Neural progenitor cell (in vitro differentiated cells): Measurements from ENCODE around the gene EIF6. TPM values are rescaled to one million over a fixed set of nuclear protein-coding genes. Genes with fewer than 3 reads are reported as not detected.

Experiments used
- DNase-seq: peaks from one replicate; pipeline ENCODE4 v3.0.0-alpha.2; 2016; ENCODE audit warnings: low spot score
- H2AFZ ChIP-seq: fragments of 200-600 bp; sonication (generic); replicated peaks from 2 replicates; pipeline ENCODE4 v1.6.1; 2016; ENCODE audit warnings: antibody characterized with exemption
- H3F3A ChIP-seq: fragments of 200-600 bp; sonication (generic); 2 replicates; pipeline ENCODE4 v1.6.1; 2016; ENCODE audit warnings: antibody characterized with exemption, low read depth
- H3K27ac ChIP-seq: fragments of 200-600 bp; sonication (generic); 2 replicates; pipeline ENCODE4 v1.5.1; 2016; ENCODE audit warnings: mild to moderate bottlenecking
- H3K27me3 ChIP-seq: fragments of 200-600 bp; sonication (generic); 2 replicates; pipeline ENCODE4 v1.6.1; 2016; ENCODE audit warnings: mild to moderate bottlenecking, moderate library complexity
- H3K36me3 ChIP-seq: fragments of 200-600 bp; sonication (generic); 2 replicates; pipeline ENCODE4 v1.5.1; 2016
- H3K4me1 ChIP-seq: fragments of 200-600 bp; sonication (generic); 2 replicates; pipeline ENCODE4 v1.6.1; 2016; ENCODE audit warnings: mixed run types
- H3K4me2 ChIP-seq: fragments of 200-600 bp; sonication (generic); 2 replicates; pipeline ENCODE4 v1.6.1; 2016
- H3K4me3 ChIP-seq: fragments of 200-600 bp; sonication (generic); 2 replicates; pipeline ENCODE4 v1.5.1; 2016
- H3K79me2 ChIP-seq: fragments of 200-600 bp; sonication (generic); 2 replicates; pipeline ENCODE4 v1.6.1; 2016; ENCODE audit warnings: low read depth
- H3K9ac ChIP-seq: fragments of 200-600 bp; sonication (generic); 2 replicates; pipeline ENCODE4 v1.6.1; 2016
- H3K9me3 ChIP-seq: fragments of 200-600 bp; sonication (generic); 2 replicates; pipeline ENCODE4 v1.5.1; 2016; ENCODE audit warnings: low read depth
- H4K20me1 ChIP-seq: fragments of 200-600 bp; sonication (generic); 2 replicates; pipeline ENCODE4 v1.6.1; 2016; ENCODE audit warnings: low read depth
- H3K27ac Mint-ChIP-seq: 3 replicates; pipeline ENCODE4 v1.8.0; 2021; ENCODE audit warnings: mixed read lengths
- H3K27me3 Mint-ChIP-seq: 2 replicates; pipeline ENCODE4 v1.8.0; 2022; ENCODE audit warnings: low read depth, mild to moderate bottlenecking, inconsistent platforms, moderate library complexity, mixed read lengths; ENCODE audit not compliant: insufficient read depth
- H3K36me3 Mint-ChIP-seq: 3 replicates; pipeline ENCODE4 v1.8.0; 2021; ENCODE audit warnings: mixed read lengths
- H3K4me1 Mint-ChIP-seq: 3 replicates; pipeline ENCODE4 v1.8.0; 2021; ENCODE audit warnings: mixed read lengths
- H3K4me3 Mint-ChIP-seq: 3 replicates; pipeline ENCODE4 v1.8.0; 2021; ENCODE audit warnings: mild to moderate bottlenecking, moderate library complexity, mixed read lengths
- H3K9me3 Mint-ChIP-seq: 3 replicates; pipeline ENCODE4 v1.8.0; 2020; ENCODE audit warnings: mixed read lengths
- CTCF ChIP-seq: fragments of 200-600 bp; sonication (generic); IDR thresholded peaks from 2 replicates; pipeline ENCODE4 v1.5.1; 2017; ENCODE audit warnings: antibody characterized with exemption, mild to moderate bottlenecking
- EZH2 ChIP-seq: fragments of 200-600 bp; sonication (generic); IDR thresholded peaks from 2 replicates; pipeline ENCODE4 v1.6.1; 2017; ENCODE audit warnings: antibody characterized with exemption, mild to moderate bottlenecking, moderate library complexity
- EZH2phosphoT487 ChIP-seq: fragments of 200-600 bp; sonication (generic); IDR thresholded peaks from 2 replicates; pipeline ENCODE4 v1.6.1; 2017; ENCODE audit warnings: antibody characterized with exemption
- total RNA-seq: library from RNA; depleted of rRNA; stranded (reverse); fragments of >200 nt; gene quantifications from 2 replicates; pipeline ENCODE4 v1.2.3, GENCODE V29; 2015; ENCODE audit warnings: low replicate concordance

EIF6 gene
- total RNA-seq, 1 donor from 2014 or later = 47.5 TPM

GRCh38 chr20:35288325-35289060, 3.9 kb upstream of the EIF6 start:
- H3K4me1 ChIP-seq = peaks cover 3% of the 10 kb centered on the region
- no peaks in the 10 kb centered on the region for H3K36me3 ChIP-seq
- H3K4me3 Mint-ChIP-seq = no peak overlapping the region
- no peak overlapping the region for H2AFZ ChIP-seq
- H3K4me3 ChIP-seq = no peak overlapping the region
- no peak overlapping the region for H3K9ac ChIP-seq
- peaks cover 8% of the 10 kb centered on the region for H4K20me1 ChIP-seq
- no peak overlapping the region for H3K4me2 ChIP-seq
- TF ChIP-seq CTCF (no peak), EZH2phosphoT487 (no peak), EZH2 (no peak)
- H3K27me3 Mint-ChIP-seq = peaks cover 12% of the 10 kb centered on the region
- no peak for DNase-seq
- H3K27ac Mint-ChIP-seq = no peak overlapping the region
- H3K79me2 ChIP-seq = peaks cover 9% of the 10 kb centered on the region
- no peaks in the 10 kb centered on the region for H3K9me3 ChIP-seq
- no peaks in the 10 kb centered on the region for H3K27me3 ChIP-seq
- H3K9me3 Mint-ChIP-seq = no peaks in the 10 kb centered on the region
- no peak overlapping the region for H3K27ac ChIP-seq
- peaks cover 18% of the 10 kb centered on the region for H3K4me1 Mint-ChIP-seq
- no peaks in the 10 kb centered on the region for H3K36me3 Mint-ChIP-seq
- H3F3A ChIP-seq = no peaks in the 10 kb centered on the region

DNA sequence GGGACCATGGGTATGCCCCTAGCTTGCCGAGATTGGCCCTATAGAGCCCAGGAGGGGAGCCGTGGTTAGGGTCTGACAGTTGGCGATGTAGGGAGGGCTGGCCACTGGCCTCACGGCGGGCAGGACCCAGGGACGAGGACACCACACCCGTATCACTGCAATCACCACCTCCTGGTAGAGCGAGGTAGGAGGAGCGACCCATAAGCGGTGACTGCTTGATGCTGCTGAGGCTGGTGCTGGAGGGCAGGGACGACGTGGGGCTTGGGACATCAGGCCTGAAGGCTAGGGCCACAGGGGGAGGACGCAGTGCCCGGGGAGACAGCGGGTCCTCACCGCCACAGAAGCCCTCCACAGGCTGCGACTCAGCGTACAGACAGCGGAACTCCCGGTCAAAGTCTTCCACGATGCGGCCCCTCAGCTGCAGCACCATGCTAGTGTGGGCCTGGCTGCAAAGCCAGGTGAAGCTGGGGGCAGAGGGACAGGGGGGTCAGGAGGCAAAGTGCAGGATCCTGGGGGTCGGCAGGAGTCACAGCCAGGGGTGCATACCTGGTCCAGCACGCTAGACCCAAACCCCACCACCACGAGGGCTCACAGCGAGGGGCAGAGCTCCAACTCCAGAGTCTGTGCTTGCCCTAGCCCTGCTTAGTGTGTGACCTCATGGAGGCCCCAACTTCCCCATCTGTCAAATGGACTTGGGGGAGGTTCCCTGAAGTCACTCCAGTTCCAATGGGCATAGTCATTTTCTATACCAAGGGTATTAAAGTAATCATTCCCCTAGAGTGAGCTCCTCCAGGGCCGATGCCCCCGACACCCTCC, 3.1 kb upstream of the EIF6 start:
- Histone ChIP-seq H3K79me2 (peaks cover 17% of the 10 kb centered on the region), H3K4me1 (peaks cover 6% of the 10 kb centered on the region), H3K27ac (no peak overlapping the region), H3K36me3 (no peaks in the 10 kb centered on the region), H3K27me3 (no peaks in the 10 kb centered on the region), H4K20me1 (peaks cover 12% of the 10 kb centered on the region), H3K9ac (no peak overlapping the region), H3K4me3 (no peak overlapping the region), H3K4me2 (no peak overlapping the region), H2AFZ (no peak overlapping the region), H3F3A (no peaks in the 10 kb centered on the region), H3K9me3 (no peaks in the 10 kb centered on the region)
- Mint-ChIP-seq H3K4me3 (no peak overlapping the region), H3K36me3 (no peaks in the 10 kb centered on the region), H3K4me1 (peaks cover 22% of the 10 kb centered on the region), H3K27ac (no peak overlapping the region), H3K27me3 (peaks cover 11% of the 10 kb centered on the region), H3K9me3 (no peaks in the 10 kb centered on the region)
- DNase-seq = no peak
- TF ChIP-seq EZH2 = no peak
- no peak for TF ChIP-seq CTCF
- TF ChIP-seq EZH2phosphoT487 = no peak

GRCh38 chr20:35286899-35287508, 2.4 kb upstream of the EIF6 start:
- Histone ChIP-seq H3K9me3 (no peaks in the 10 kb centered on the region), H3K79me2 (peaks cover 24% of the 10 kb centered on the region), H3K4me1 (peaks cover 6% of the 10 kb centered on the region), H3K4me3 (no peak overlapping the region), H3K27ac (no peak overlapping the region), H3K36me3 (no peaks in the 10 kb centered on the region), H3K9ac (no peak overlapping the region), H2AFZ (no peak overlapping the region), H3K4me2 (no peak overlapping the region), H3K27me3 (no peaks in the 10 kb centered on the region), H3F3A (no peaks in the 10 kb centered on the region), H4K20me1 (peaks cover 12% of the 10 kb centered on the region)
- H3K27me3 Mint-ChIP-seq = peaks cover 9% of the 10 kb centered on the region
- no peak for DNase-seq
- TF ChIP-seq CTCF = no peak
- no peak for TF ChIP-seq EZH2phosphoT487
- TF ChIP-seq EZH2 = no peak
- H3K9me3 Mint-ChIP-seq = no peaks in the 10 kb centered on the region
- peaks cover 24% of the 10 kb centered on the region for H3K4me1 Mint-ChIP-seq
- no peak overlapping the region for H3K27ac Mint-ChIP-seq
- peaks cover 3% of the 10 kb centered on the region for H3K36me3 Mint-ChIP-seq
- H3K4me3 Mint-ChIP-seq = no peak overlapping the region
